ENCODE results near the gene TRIM39. TPM values are rescaled to one million over a fixed set of nuclear protein-coding genes. Genes with fewer than 3 reads are reported as not detected.
A peak's percentile ranks its signal among the peaks of the same experiment; 100 is the strongest.

TRIM39 gene
- total and polyA plus RNA-seq, 2 experiments from 2014 or later: 13.9 to 15.4 TPM

DNA sequence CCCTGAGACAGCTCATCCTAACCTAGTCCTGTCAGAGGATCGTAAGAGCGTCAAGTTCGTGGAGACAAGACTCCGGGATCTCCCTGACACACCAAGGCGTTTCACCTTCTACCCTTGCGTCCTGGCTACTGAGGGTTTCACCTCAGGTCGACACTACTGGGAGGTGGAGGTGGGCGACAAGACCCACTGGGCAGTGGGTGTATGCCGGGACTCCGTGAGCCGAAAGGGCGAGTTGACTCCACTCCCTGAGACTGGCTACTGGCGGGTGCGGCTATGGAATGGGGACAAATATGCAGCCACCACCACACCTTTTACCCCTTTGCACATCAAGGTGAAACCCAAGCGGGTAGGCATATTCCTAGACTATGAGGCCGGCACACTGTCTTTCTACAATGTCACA is 15.0 kb downstream of the TRIM39 start:
- H3K27ac ChIP-seq: no peak overlapping the region
- no peaks in the 10 kb centered on the region for H3K4me1 ChIP-seq (ENCODE audit: low read depth)
- TF ChIP-seq, protein P1, sequence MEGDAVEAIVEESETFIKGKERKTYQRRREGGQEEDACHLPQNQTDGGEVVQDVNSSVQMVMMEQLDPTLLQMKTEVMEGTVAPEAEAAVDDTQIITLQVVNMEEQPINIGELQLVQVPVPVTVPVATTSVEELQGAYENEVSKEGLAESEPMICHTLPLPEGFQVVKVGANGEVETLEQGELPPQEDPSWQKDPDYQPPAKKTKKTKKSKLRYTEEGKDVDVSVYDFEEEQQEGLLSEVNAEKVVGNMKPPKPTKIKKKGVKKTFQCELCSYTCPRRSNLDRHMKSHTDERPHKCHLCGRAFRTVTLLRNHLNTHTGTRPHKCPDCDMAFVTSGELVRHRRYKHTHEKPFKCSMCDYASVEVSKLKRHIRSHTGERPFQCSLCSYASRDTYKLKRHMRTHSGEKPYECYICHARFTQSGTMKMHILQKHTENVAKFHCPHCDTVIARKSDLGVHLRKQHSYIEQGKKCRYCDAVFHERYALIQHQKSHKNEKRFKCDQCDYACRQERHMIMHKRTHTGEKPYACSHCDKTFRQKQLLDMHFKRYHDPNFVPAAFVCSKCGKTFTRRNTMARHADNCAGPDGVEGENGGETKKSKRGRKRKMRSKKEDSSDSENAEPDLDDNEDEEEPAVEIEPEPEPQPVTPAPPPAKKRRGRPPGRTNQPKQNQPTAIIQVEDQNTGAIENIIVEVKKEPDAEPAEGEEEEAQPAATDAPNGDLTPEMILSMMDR (IDR thresholded peaks at IDR 0.05; ENCODE audit: low read depth, low read length): no peak
- H3K27me3 ChIP-seq: no peaks in the 10 kb centered on the region
- H3K9me3 ChIP-seq (ENCODE audit: low read depth): no peaks in the 10 kb centered on the region
- H3K4me3 ChIP-seq: no peak overlapping the region
- peaks cover 9% of the 10 kb centered on the region for H3K36me3 ChIP-seq
- no peak for DNase-seq (ENCODE audit: low read depth in 1 of 2, low spot score in 1 of 2)

DNA sequence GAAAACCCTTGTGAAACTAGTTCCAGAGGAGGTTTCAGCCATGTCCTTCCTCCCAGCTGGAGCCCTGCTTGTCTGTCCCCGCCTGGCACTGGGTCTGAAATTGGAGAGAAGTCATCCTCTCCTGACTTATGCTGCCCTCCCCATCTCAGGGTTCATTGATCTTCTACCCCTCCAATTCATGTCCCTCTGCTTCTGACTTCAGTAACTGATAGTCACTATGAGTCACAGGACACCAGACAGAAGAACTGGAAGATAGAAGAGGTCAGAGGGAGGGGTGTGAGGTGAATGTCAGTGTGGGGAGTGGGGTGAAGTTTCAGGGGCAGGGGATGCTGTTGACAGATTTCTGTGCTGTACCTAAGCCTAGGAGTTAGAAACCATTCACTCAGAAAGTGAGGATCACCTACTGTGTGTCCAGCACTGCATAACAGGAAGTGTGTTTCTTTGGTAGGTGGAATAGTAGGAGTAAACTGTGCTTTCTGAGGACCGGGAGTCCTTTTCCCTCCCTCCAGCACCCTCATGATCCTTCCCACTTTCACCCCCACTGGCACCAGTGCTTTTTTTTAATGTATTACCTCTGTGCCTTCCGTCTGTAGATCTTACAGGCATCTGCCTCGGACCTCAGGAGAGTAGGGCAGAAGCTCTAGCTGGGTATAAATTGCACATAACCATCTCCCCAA is 17.6 kb downstream of the TRIM39 start:
- peak overlapping the region; percentile 88 for H3K4me3 ChIP-seq
- no peaks in the 10 kb centered on the region for H3K4me1 ChIP-seq (ENCODE audit: low read depth)
- no peaks in the 10 kb centered on the region for H3K9me3 ChIP-seq (ENCODE audit: low read depth)
- no peaks in the 10 kb centered on the region for H3K36me3 ChIP-seq
- DNase-seq (ENCODE audit: low read depth in 1 of 2, low spot score in 1 of 2): no peak
- no peak overlapping the region for H3K27ac ChIP-seq
- TF ChIP-seq, protein P1 (IDR thresholded peaks at IDR 0.05; ENCODE audit: low read depth, low read length): no peak
- no peaks in the 10 kb centered on the region for H3K27me3 ChIP-seq

DNA sequence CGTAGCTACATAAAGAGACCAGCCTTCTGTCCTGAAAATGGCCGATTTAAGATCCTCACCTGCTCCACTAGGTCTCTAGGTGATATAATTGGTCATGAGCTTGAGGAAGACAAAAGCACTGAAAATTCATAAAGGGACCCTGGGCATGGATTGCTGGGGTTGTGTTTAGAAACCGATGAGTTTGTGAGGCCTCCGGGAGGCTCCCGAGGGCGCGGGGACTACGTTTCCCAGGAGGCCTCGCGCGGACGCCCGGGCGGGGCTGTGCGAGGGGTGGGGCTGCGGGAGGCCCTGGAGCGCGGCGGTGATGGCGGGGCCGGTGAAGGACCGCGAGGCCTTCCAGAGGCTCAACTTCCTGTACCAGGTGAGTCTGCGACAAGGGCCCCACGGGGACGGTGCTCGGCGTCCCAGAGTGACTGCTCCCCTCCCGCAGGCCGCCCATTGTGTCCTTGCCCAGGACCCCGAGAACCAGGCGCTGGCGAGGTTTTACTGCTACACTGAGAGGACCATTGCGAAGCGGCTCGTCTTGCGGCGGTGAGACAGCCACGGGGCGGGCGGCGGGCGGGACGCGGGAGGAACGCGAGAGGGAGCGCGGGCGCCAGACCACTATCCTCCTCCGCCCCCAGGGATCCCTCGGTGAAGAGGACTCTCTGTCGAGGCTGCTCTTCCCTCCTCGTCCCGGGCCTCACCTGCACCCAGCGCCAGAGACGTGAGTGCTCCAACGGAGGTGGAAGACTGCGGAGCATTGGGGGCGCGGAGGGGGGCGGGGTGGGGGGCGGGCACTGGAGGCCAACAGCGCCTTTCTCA is 18.3 kb downstream of the TRIM39 start, which contains the start of gene RPP21:
Gene RPP21, plus strand, starts transcription at position 289 of the 804 bp plus-strand sequence. Its CDS starts 16 bp downstream, at position 305.
- Histone ChIP-seq H3K36me3 (no peaks in the 10 kb centered on the region), H3K27me3 (no peaks in the 10 kb centered on the region), H3K4me1 (ENCODE audit: low read depth) (no peaks in the 10 kb centered on the region), H3K27ac (peak within 1 kb of the TSS; percentile 84), H3K9me3 (ENCODE audit: low read depth) (no peaks in the 10 kb centered on the region), H3K4me3 (peak within 1 kb of the TSS; percentile 88)
- DNase-seq (ENCODE audit: low read depth in 1 of 2, low spot score in 1 of 2): peak; percentile 82 to 89
- TF ChIP-seq, protein P1 (IDR thresholded peaks at IDR 0.05; ENCODE audit: low read depth, low read length): no peak

DNA sequence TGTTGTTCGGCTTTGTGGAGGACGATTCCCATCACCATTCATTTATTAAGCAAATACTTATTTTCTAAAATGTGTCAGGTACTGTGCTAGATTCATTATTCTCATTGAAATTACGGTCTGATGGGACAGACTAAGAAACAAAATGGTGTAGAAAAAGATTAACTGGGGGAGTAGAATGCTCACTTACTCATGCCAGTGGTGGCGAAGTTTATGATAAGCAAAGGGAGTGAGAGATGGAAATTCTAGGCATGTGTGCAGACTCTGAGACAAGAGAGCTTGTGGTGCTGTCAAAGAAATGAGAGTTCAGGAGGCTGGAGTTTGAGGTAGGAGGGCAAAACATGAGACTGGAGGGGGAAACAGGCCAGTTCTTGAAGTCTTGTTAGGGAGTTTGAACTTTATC is 19.1 kb downstream of the TRIM39 start:
- Histone ChIP-seq H3K4me3 (peak overlapping the region; percentile 88), H3K27ac (no peak overlapping the region), H3K27me3 (no peaks in the 10 kb centered on the region), H3K9me3 (ENCODE audit: low read depth) (no peaks in the 10 kb centered on the region), H3K4me1 (ENCODE audit: low read depth) (no peaks in the 10 kb centered on the region), H3K36me3 (no peaks in the 10 kb centered on the region)
- TF ChIP-seq, protein P1 (IDR thresholded peaks at IDR 0.05; ENCODE audit: low read depth, low read length): no peak
- peak in 1 of 2 donors; percentile 28 for DNase-seq (ENCODE audit: low read depth in 1 of 2, low spot score in 1 of 2)

DNA sequence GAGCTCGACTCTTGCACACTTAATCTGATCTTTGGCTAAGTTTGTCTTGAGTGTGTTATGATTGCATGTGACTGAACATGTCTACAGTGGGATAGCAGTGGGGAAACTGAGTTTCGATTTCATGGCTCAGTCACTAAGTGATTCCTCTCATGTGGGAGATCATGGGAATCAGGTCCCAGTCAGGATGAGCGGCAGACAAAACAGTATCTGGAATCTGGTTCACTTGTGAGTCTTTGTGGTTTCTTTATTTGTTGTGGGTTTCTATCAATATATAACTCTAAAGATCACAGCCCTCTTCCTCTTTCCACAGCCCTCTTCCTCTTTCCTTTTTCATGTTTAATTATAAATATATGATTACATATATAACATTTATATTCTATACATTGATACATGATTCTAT is 22.2 kb downstream of the TRIM39 start:
- no peaks in the 10 kb centered on the region for H3K9me3 ChIP-seq (ENCODE audit: low read depth)
- DNase-seq (ENCODE audit: low read depth in 1 of 2, low spot score in 1 of 2): no peak
- no peaks in the 10 kb centered on the region for H3K36me3 ChIP-seq
- H3K4me1 ChIP-seq (ENCODE audit: low read depth): no peaks in the 10 kb centered on the region
- TF ChIP-seq, protein P1 (IDR thresholded peaks at IDR 0.05; ENCODE audit: low read depth, low read length): no peak
- H3K27ac ChIP-seq: no peak overlapping the region
- no peak overlapping the region for H3K4me3 ChIP-seq
- H3K27me3 ChIP-seq: no peaks in the 10 kb centered on the region

Measured in cardiac muscle cell (in vitro differentiated cells and primary cell).